Measurements from ENCODE around the gene CHKA.

CHKA gene

DNA sequence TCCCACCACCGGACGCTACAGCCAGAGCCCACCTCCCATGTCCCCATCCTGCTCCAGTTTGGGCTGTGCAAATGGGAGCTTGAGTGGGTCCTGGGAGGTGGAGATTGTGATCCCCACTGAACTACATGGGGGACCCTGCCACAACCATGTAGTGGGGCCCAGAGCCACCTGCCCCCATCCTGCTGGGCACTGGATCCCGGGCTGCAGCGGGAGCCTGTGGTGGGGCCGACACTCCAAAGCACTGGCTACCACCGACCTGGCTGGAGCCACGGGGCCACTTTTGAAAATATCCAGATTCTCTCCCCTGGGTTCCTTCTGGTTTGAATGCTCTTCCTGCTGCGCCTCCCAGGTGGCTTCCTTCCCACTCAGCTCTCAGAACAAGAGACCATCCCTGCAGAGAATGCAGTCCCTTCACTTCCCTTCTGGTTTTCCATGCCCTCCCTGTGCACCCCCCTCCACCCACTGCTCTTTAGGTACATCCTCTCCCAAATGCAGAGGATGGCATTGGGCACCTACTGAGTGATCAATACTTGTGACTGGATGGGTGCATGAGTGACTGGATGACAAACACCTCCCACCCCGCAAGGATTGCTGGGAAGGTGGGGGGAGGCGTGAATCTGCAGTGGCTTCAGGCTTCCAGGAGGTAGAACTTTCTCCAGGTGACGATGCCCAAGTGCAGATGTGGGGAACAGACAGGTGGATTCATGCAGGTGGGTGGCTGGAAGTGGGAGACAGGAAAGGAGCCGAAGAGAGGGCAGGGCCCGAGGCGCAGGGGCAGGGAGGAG lies 116.4 kb downstream of the CHKA start:
- TF ChIP-seq CTCF (IDR thresholded peaks at IDR 0.05; ENCODE audit: borderline replicate concordance, control extremely low read depth, extremely low read depth, insufficient read depth, missing control alignments), result no peak
- in situ Hi-C loops (cut with MboI; ENCODE audit: low sequenced_read_pairs, unreplicated experiment), result no loop called here
- DNase-seq (ENCODE audit: low spot score), result no peak

- in situ Hi-C loops (cut with MboI; ENCODE audit: low sequenced_read_pairs, unreplicated experiment), result no loop called here
- no peak for TF ChIP-seq CTCF (IDR thresholded peaks at IDR 0.05; ENCODE audit: borderline replicate concordance, control extremely low read depth, extremely low read depth, insufficient read depth, missing control alignments)
- peak; percentile 96 for DNase-seq (ENCODE audit: low spot score)
Measured at GRCh38 chr11:68003846-68004550, 117.2 kb downstream of the CHKA start, which contains the start of gene UNC93B1. Gene UNC93B1 (minus strand): TSS chr11:68004097. CDS start chr11:68004043, 54 bp downstream.

DNA sequence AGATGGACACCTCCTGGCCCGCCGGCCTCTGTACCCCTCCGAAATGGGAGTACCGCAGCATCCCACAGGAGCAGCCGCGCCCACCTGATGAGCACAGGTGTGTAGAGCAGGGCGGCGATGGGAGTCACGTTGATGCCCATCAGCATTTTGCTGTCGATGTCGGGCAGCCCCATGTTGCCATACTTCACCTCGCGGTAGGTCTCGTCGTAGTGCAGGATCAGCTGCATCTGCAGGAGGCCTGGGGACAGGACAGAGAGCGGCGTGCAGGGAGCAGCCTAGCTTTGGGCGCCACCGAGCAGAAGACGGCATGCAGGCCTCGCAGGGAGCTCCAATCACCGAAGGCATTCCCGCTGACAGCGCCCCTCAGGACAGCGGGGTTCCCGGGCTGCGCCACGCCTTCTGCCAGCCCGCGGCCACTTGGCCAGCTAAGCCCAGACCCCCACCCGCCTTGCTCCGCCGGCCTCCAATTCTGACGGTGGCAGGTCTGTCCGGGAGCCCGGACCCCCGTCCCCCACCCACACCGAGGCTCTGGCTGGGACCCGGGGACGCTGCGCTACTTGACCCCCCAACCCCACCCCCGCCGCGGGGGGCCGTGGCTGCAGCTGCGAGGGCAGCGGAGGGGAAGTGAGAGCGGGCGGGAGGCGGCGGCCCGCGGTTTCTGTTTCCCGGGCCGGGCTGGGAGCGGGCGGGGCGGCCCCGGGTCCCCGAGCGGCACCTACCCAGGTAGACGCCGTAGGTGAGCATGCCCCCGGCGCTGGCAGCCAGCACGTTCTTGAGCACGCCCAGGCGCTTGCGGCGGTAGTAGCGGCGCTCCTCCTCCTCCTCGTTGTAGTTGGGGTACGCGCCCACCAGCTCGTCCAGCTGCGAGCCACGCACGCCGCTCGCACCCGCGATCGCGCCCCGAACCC lies 118.0 kb downstream of the CHKA start:
- peak; percentile 74 for DNase-seq (ENCODE audit: low spot score)

More for the DNA sequence above, 118.0 kb downstream of the CHKA start:
- no peak for TF ChIP-seq CTCF (IDR thresholded peaks at IDR 0.05; ENCODE audit: borderline replicate concordance, control extremely low read depth, extremely low read depth, insufficient read depth, missing control alignments)
- in situ Hi-C loops (cut with MboI; ENCODE audit: low sequenced_read_pairs, unreplicated experiment), result no loop called here
